ENCODE data around the gene ZNF784.

DNA sequence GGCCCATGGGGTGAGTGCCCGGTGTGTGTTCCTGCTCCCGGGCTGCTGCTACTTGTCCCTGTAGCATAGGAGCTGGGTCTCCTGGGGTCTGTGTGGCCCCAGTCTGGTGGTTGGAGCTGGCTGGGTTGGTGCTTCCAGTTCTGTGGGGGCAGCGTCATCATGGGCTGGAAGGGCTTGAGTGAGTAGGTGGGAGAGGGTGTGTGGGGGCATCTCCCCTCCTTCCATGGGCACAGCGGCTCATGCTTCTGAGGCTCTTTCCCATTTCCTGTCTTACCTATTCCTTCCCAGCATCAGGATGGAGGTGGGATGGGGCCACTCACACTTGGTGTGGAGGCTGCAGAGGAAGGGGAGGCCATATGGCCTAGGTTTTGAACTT is 42.6 kb upstream of the ZNF784 start:
- TF ChIP-seq, protein P1, sequence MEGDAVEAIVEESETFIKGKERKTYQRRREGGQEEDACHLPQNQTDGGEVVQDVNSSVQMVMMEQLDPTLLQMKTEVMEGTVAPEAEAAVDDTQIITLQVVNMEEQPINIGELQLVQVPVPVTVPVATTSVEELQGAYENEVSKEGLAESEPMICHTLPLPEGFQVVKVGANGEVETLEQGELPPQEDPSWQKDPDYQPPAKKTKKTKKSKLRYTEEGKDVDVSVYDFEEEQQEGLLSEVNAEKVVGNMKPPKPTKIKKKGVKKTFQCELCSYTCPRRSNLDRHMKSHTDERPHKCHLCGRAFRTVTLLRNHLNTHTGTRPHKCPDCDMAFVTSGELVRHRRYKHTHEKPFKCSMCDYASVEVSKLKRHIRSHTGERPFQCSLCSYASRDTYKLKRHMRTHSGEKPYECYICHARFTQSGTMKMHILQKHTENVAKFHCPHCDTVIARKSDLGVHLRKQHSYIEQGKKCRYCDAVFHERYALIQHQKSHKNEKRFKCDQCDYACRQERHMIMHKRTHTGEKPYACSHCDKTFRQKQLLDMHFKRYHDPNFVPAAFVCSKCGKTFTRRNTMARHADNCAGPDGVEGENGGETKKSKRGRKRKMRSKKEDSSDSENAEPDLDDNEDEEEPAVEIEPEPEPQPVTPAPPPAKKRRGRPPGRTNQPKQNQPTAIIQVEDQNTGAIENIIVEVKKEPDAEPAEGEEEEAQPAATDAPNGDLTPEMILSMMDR (IDR thresholded peaks at IDR 0.05; ENCODE audit: insufficient read depth, low read length, poor library complexity, severe bottlenecking) = no peak
- no peak for TF ChIP-seq EZH2phosphoT487 (conservative IDR thresholded peaks at IDR 0.05; ENCODE audit: low read length)

Measured in SU-DHL-6 (cell line).